Ramos (cell line): ENCODE results near the gene ATOH8.

Source experiments
- in situ Hi-C: fragments of 300-500 bp; cut with MboI; formaldehyde crosslinking; loops from one replicate; pipeline ENCODE4 v1.14.3; 2022; ENCODE audit warnings: low sequenced_read_pairs; ENCODE audit not compliant: unreplicated experiment

ATOH8 gene

DNA sequence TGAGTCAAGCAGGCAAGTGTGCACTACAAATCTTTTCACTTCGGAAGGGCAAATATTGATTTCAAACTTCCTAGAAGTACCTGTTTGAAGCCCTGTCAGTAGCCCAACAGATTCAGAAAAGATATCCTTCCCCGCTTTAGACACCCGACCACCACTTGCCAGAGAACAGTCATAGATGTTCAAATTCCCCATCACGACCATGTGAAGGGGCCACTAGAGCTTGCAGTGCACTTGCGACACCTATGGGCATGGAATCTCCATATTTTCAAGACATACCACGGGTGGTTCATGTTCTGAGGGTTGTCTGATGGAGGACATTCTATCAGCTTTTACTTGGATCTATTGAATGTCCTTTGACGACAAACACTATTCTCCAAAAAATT, 35.8 kb upstream of the ATOH8 start:
- in situ Hi-C loops: no loop called here

GRCh38 chr2:85718885-85719492, 34.8 kb upstream of the ATOH8 start:
- in situ Hi-C loops: no loop called here

GRCh38 chr2:85719609-85720240, 34.1 kb upstream of the ATOH8 start:
- in situ Hi-C loops: no loop called here

DNA sequence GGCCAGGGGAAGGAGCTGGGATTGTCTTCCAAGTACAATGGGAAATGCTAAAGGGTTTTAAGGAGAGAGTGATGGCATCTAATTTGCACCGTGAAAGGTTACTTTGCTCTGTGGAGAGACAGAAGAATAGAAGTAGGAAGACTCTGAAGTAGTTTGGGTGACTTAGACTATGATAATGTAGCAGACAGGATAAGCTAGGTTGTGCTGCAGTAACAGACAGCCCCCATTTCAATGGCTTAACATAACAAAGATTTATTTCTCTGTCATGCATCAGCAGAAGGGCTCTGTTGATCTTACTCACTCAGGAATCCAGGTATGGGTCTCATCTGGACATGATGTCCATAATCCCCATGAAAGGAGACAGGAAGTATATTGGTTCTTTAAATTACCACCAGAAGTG, 33.3 kb upstream of the ATOH8 start:
- in situ Hi-C loops: no loop called here

GRCh38 chr2:85721641-85722040, 32.1 kb upstream of the ATOH8 start:
- in situ Hi-C loops: no loop called here

- in situ Hi-C loops: no loop called here
These were observed 31.3 kb upstream of the ATOH8 start for GRCh38 chr2:85722519-85722918.

DNA sequence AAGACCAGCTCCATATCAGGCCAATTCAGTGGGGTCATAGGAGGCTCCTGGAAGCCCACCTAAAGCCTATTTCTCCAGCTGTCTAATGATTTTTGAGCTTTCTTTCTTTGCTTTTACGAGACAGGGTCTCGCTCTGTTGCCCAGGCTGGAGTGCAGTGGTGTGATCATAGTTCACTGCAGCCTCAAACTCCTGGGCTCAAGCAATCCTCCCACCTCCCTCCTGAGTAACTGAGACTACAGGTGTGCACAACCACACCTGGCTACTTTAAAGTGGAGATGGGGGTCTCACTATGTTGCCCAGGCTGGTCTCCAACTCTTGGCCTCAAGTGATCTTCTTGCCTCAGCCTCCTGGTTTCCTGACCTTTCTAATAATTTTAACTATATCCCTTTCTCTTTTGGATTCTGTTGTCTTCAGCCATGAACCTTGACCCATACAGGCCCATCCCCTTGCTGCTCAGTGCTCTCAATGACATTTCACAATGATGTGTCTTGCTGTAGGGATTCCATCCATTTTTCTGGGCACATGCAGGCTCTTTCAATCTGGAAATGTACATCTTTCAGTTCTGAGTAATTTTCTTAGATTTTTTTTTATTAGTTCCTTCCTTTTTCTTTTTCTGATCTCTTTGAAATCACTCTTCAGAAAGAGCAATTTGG, 30.0 kb upstream of the ATOH8 start:
- in situ Hi-C loops: no loop called here

GRCh38 chr2:85724731-85725181, 29.0 kb upstream of the ATOH8 start:
- in situ Hi-C loops: no loop called here

DNA sequence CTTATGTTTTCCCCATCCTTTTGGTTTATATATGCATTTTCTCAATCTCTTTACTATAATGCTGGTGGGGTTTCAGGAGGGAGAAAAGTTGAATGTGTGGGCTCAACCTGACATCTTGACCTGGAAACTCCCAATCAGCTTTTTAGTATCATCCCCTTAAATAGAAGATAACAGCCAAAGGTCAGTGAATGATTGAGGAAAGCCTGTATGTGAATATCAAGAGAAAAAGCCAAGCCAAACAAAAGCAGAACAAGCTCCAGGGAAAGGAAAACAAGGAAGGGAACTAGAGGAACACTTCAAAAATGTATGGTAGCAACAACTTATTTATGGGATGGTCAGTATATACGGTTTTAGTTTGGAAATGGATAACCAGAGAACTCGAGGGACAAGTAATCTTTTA, 28.3 kb upstream of the ATOH8 start:
- in situ Hi-C loops: no loop called here

DNA sequence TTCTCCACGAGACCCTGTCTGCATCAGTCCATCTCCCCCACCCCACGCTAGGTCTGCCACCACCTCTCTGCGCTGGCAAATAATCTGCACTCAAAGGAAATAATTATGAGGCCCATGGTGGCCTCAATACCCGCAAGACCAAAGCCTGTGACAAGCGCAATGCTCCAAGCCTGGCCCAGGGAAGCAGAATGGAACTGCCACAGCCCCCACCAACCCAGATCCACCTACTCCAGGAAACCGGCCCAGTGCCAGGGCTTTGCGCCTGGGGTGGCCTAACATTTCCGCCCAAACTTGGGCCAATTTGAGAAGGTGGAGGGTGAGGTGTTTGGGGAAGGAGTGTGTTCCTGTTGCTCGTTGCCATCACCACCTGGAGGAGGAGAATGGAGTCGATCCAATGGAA, 26.0 kb upstream of the ATOH8 start:
- in situ Hi-C loops: no loop called here

DNA sequence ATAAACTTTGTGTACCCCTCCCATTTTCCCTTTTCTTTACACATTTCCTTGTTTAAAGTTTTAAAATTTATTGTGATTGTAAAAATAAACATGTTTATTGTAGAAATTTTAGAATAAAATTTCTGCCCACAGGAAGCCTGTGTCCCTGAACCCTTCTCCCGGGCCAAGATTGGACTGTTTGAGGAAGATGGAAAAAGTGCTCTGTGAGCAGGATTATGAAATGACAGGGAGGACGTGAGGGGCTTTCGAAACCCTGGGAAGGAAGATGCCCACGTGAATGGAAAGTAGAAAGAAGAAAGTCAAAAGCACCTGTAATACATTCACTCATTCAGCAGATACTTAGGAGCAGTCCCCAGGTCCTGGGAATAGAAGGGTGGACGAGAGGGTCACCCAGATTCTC, 25.4 kb upstream of the ATOH8 start:
- in situ Hi-C loops: no loop called here

DNA sequence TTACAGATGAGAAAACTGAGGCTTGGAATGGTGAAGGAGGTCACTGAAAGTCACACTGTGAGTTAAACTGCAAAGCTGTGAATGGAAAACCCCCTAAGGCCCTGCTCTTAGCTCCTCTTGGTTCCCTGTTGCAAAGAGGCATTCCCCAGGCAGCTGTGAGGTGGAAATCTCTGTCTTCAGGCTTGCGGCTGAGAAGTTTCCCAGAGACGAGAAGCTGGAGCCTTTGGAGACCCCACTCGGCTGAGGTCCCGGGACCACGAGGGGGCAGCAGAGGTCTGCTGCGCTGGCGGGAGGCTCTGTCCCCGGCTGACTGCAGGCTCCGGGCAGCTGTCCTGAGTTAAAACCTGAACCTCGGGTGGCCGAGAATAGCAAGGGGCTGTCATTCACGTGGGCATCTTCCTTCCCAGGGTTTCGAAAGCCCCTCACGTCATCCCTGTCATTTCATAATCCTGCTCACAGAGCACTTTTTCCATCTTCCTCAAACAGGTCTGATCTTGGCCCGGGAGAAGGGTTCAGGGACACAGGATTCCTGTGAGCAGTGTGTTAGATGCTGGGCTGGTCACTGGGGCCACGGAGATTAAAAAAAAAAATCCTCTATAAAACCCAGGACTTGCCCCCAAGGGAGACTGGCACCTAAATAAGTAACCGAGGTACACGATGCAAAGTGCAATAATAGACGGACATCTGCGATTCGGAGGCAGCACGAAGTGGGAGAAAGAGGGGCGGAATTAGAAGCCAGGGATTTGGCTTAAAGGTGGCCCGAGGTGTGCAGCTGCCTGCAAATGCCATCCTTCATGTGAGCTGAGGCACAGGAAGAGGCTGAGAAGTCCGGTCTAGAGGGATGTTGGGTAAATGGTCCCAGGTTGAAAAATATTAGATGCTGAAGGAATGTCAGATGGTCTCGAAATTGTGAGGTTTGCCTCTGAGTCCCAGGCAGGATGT, 24.6 kb upstream of the ATOH8 start:
- in situ Hi-C loops: no loop called here

DNA sequence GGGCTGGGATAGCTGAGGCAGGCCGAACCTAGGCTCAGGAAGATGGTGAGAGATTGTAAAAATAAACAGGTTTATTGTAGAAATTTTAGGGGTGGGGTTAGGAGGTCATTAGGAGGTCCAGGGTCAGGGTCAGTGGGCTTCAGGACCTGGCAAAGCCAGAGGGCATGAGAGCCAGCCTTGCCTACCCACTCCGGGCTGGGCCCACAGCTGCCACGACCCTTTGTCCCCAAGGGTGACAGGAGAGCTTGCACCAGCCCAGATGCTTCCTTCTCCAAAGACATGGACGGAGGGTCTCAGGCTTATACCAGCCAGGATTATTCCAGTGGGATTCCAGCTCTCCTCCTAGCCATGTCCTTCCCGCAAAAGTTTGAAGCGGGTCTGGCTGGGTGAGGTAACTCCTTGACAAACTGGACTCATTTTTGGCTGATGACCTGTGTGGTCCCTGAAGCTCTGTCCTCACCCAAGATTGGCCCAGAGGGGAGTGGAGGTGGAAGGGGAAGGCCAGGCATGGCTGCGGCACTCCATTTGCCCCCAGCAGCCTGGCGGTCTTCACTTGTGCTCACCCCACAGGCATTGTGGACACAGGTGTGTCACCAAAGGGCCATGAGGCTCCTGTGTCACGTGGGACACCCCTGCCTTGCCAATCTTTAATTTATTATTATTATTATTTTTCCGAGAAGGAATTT, 23.8 kb upstream of the ATOH8 start:
- in situ Hi-C loops: no loop called here

- in situ Hi-C loops: no loop called here
These were observed 23.0 kb upstream of the ATOH8 start for GRCh38 chr2:85730686-85731230.

- in situ Hi-C loops: no loop called here
These were observed 22.2 kb upstream of the ATOH8 start for GRCh38 chr2:85731606-85732005.

GRCh38 chr2:85732467-85733120, 21.2 kb upstream of the ATOH8 start:
- in situ Hi-C loops: no loop called here

GRCh38 chr2:85733121-85733960, 20.4 kb upstream of the ATOH8 start:
- in situ Hi-C loops: no loop called here

- in situ Hi-C loops: no loop called here
These were observed 19.8 kb upstream of the ATOH8 start for GRCh38 chr2:85734015-85734414.
